CD4-positive, alpha-beta memory T cell (primary cell): ENCODE results near the gene LCK. TPM values are rescaled to one million over a fixed set of nuclear protein-coding genes. Genes with fewer than 3 reads are reported as not detected.

Source experiments
- CTCF ChIA-PET: fragments of 350-600 bp; sonication (Branson Sonifier 250); formaldehyde crosslinking; loops from one replicate; lab custom pipeline; 2021; ENCODE audit warnings: inconsistent platforms; ENCODE audit not compliant: partially characterized antibody; lab: Charles Lee
- POLR2A ChIA-PET: fragments of 350-600 bp; sonication (Branson Sonifier 250); formaldehyde crosslinking; loops from one replicate; lab custom pipeline; 2021; ENCODE audit not compliant: partially characterized antibody; lab: Charles Lee
- DNase-seq, 5 donors: peaks; one replicate each; pipeline versions ENCODE4 v3.0.0 to v3.0.0-alpha.2; 2020 to 2022; ENCODE audit warnings: mixed read lengths in 1 of 5
- H3K27ac ChIP-seq: one replicate; pipeline ENCODE4 v1.7.0; 2013; ENCODE audit warnings: low read depth, low read length
- H3K27me3 ChIP-seq: 2 replicates; pipeline ENCODE4 v1.7.0; 2013; ENCODE audit warnings: mild to moderate bottlenecking, low read length, moderate library complexity; ENCODE audit not compliant: insufficient read depth
- H3K36me3 ChIP-seq: 2 replicates; pipeline ENCODE4 v1.7.0; 2013; ENCODE audit warnings: mild to moderate bottlenecking, low read length, moderate library complexity; ENCODE audit not compliant: insufficient read depth
- H3K4me1 ChIP-seq: 2 replicates; pipeline ENCODE4 v1.7.0; 2013; ENCODE audit warnings: mild to moderate bottlenecking, low read length, moderate library complexity; ENCODE audit not compliant: insufficient read depth
- H3K4me3 ChIP-seq, 2 donors: one replicate each; pipeline ENCODE4 v1.7.0; 2013; ENCODE audit warnings: low read length in 2 of 2, mild to moderate bottlenecking in 1 of 2
- H3K9me3 ChIP-seq, 2 donors: one replicate each; pipeline ENCODE4 v1.7.0; 2013; ENCODE audit warnings: low read length in 2 of 2, control low read depth in 1 of 2; ENCODE audit not compliant: control insufficient read depth in 1 of 2
- H3K27ac Mint-ChIP-seq, 7 donors: one replicate each; pipeline ENCODE4 v1.8.0; 2020 to 2021; ENCODE audit warnings: mixed read lengths in 7 of 7, mild to moderate bottlenecking in 6 of 7, inconsistent platforms in 3 of 7, moderate library complexity in 3 of 7
- H3K27me3 Mint-ChIP-seq, 2 donors: one replicate each; pipeline ENCODE4 v1.8.0; 2020 to 2021; ENCODE audit warnings: mixed read lengths in 2 of 2
- H3K36me3 Mint-ChIP-seq, 2 donors: one replicate each; pipeline ENCODE4 v1.8.0; 2020 to 2021; ENCODE audit warnings: mixed read lengths in 2 of 2, inconsistent platforms in 1 of 2, mild to moderate bottlenecking in 1 of 2
- H3K4me1 Mint-ChIP-seq, 4 donors: one replicate each; pipeline ENCODE4 v1.8.0; 2020 to 2021; ENCODE audit warnings: mixed read lengths in 4 of 4, mild to moderate bottlenecking in 1 of 4
- H3K4me3 Mint-ChIP-seq, 8 donors: one replicate each; pipeline ENCODE4 v1.8.0; 2020 to 2021; ENCODE audit warnings: mixed read lengths in 8 of 8, mild to moderate bottlenecking in 7 of 8, moderate library complexity in 6 of 8, inconsistent platforms in 3 of 8
- H3K9me3 Mint-ChIP-seq, 8 donors: one replicate each; pipeline ENCODE4 v1.8.0; 2020 to 2021; ENCODE audit warnings: mixed read lengths in 8 of 8, mild to moderate bottlenecking in 5 of 8, inconsistent platforms in 3 of 8, moderate library complexity in 1 of 8
- intact Hi-C: fragments of 100-400 bp; cut with micrococcal nuclease; formaldehyde crosslinking; loops from one replicate; pipeline ENCODE4 v1.15.1; 2023
- polyA plus RNA-seq, 2 donors: library from polyadenylated mRNA; unstranded; fragments of 300-500 nt; fragmentation: Illumina TruSeq; gene quantifications; one replicate each; pipeline ENCODE4 v1.2.3, GENCODE V29; 2021
- total RNA-seq, 2 experiments: library from RNA; stranded (reverse); gene quantifications; one replicate each; pipeline ENCODE4 v1.2.3, GENCODE V29; 2021

LCK gene
- total and polyA plus RNA-seq, 4 experiments from 2014 or later = 431 to 1,233 (median 608) TPM

GRCh38 chr1:32215629-32216480 lies 35.2 kb upstream of the LCK start:
- H3K36me3 ChIP-seq = peaks cover 4% of the 10 kb centered on the region
- H3K4me3 ChIP-seq = no peak overlapping the region
- no peaks in the 10 kb centered on the region for H3K27me3 Mint-ChIP-seq
- peak; percentile 45 to 65 (median 56) for DNase-seq
- ChIA-PET CTCF (interaction anchor here (0.6 to 5.8 kb wide), 60 partner anchors 8 to 204 kb away, joined by 3 to 87 read pairs (median 8); partner anchors contain the start of genes BSDC1, CCDC28B, FAM167B and HDAC1), POLR2A (interaction anchor here (0.5 to 4.1 kb wide), 25 partner anchors 10 to 178 kb away, joined by 3 to 29 read pairs (median 4); partner anchors contain the start of genes BSDC1, CCDC28B, HDAC1 and IQCC)
- H3K9me3 ChIP-seq = no peaks in the 10 kb centered on the region
- H3K4me1 ChIP-seq = peaks cover 17% of the 10 kb centered on the region
- intact Hi-C loops = loop anchor here (1.0 to 2.0 kb wide), 4 partner anchors 75 to 198 kb away; no protein-coding TSS in a partner anchor
- H3K27me3 ChIP-seq = no peaks in the 10 kb centered on the region
- no peak overlapping the region for H3K27ac ChIP-seq
- H3K36me3 Mint-ChIP-seq = peaks cover 4 to 25% of the 10 kb centered on the region in 2 donors
- H3K4me1 Mint-ChIP-seq = peaks cover 13 to 37% (median 25%) of the 10 kb centered on the region in 4 donors
- no peaks in the 10 kb centered on the region for H3K9me3 Mint-ChIP-seq
- H3K27ac Mint-ChIP-seq = peak overlapping the region; percentile 38 to 90 (median 72)
- peak overlapping the region in 3 of 8 donors; percentile 21 to 66 (median 58) for H3K4me3 Mint-ChIP-seq

- no peak overlapping the region for H3K27ac ChIP-seq
- DNase-seq = no peak
- peaks cover 18 to 44% (median 30%) of the 10 kb centered on the region in 4 donors for H3K4me1 Mint-ChIP-seq
- H3K27ac Mint-ChIP-seq = peak overlapping the region in 5 of 7 donors; percentile 61 to 90 (median 72)
- CTCF ChIA-PET = interaction anchor here (0.6 to 5.8 kb wide), 45 partner anchors 10 to 204 kb away, joined by 3 to 87 read pairs (median 10); partner anchors contain the start of genes BSDC1, CCDC28B, FAM167B and HDAC1
- H3K27me3 Mint-ChIP-seq = no peaks in the 10 kb centered on the region
- peak overlapping the region in 3 of 8 donors; percentile 29 to 66 (median 45) for H3K4me3 Mint-ChIP-seq
- H3K4me3 ChIP-seq = no peak overlapping the region
- POLR2A ChIA-PET = interaction anchor here (0.5 to 4.1 kb wide), 16 partner anchors 11 to 156 kb away, joined by 3 to 29 read pairs (median 8); partner anchors contain the start of genes CCDC28B, HDAC1, IQCC and MARCKSL1
- H3K36me3 Mint-ChIP-seq = peaks cover 4 to 26% of the 10 kb centered on the region in 2 donors
- intact Hi-C loops = no loop called here
- peaks cover 24% of the 10 kb centered on the region for H3K4me1 ChIP-seq
- H3K27me3 ChIP-seq = no peaks in the 10 kb centered on the region
- peaks cover 4% of the 10 kb centered on the region for H3K36me3 ChIP-seq
- no peaks in the 10 kb centered on the region for H3K9me3 Mint-ChIP-seq
- no peaks in the 10 kb centered on the region for H3K9me3 ChIP-seq
Measured at GRCh38 chr1:32216566-32216965, 34.5 kb upstream of the LCK start.

DNA sequence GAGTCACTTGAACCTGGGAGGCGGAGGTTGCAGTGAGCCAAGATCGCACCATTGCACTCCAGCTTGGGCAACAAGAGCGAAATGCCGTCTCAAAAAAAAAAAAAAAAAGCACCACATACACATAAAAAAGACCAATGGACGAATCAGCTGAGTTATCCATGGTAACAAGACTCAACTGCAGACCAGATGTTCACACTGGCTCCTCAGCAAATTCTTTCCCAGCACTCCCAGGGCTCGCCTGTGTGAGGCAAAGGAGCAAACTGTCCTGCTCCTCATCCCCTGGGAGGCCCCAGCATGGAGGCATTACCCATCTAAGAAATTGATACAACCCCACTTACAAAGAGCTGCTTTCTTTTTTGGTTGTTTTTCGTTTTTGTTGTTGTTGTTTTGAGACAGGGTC lies 32.0 kb upstream of the LCK start:
- intact Hi-C loops = no loop called here
- Mint-ChIP-seq H3K27me3 (no peaks in the 10 kb centered on the region), H3K9me3 (peaks cover 0 to 2% (median 0%) of the 10 kb centered on the region in 8 donors), H3K36me3 (peaks cover 7 to 44% of the 10 kb centered on the region in 2 donors), H3K4me3 (no peak overlapping the region), H3K4me1 (peaks cover 20 to 69% (median 46%) of the 10 kb centered on the region in 4 donors), H3K27ac (peak overlapping the region in 3 of 7 donors; percentile 13 to 53 (median 42))
- Histone ChIP-seq H3K9me3 (no peaks in the 10 kb centered on the region), H3K27ac (no peak overlapping the region), H3K4me1 (peaks cover 40% of the 10 kb centered on the region), H3K27me3 (no peaks in the 10 kb centered on the region), H3K4me3 (no peak overlapping the region), H3K36me3 (peaks cover 9% of the 10 kb centered on the region)
- DNase-seq = no peak
- POLR2A ChIA-PET = interaction anchor here (1.2 kb wide), 1 partner anchor 117 kb away, joined by 4 read pairs; the partner anchor contains the start of gene MARCKSL1
- CTCF ChIA-PET = interaction anchor here (0.7 to 2.6 kb wide), 7 partner anchors 21 to 154 kb away, joined by 3 to 7 read pairs (median 3); partner anchors contain the start of gene KPNA6

- peak overlapping the region; percentile 95 to 99 (median 97) for H3K4me3 Mint-ChIP-seq
- H3K36me3 Mint-ChIP-seq = peaks cover 12 to 46% of the 10 kb centered on the region in 2 donors
- H3K27me3 ChIP-seq = no peaks in the 10 kb centered on the region
- H3K36me3 ChIP-seq = peaks cover 14% of the 10 kb centered on the region
- ChIA-PET CTCF (interaction anchor here (0.5 to 2.6 kb wide), 3 partner anchors 11 to 152 kb away, joined by 3 to 7 read pairs (median 5); no protein-coding TSS in a partner anchor), POLR2A (interaction anchor here (0.7 to 4.1 kb wide), 10 partner anchors 11 to 120 kb away, joined by 3 to 24 read pairs (median 3); partner anchors contain the start of genes CCDC28B, HDAC1 and MARCKSL1)
- H3K4me1 Mint-ChIP-seq = peaks cover 24 to 69% (median 44%) of the 10 kb centered on the region in 4 donors
- H3K4me3 ChIP-seq = peak overlapping the region in 1 of 2 donors; percentile 97
- peaks cover 0 to 3% (median 0%) of the 10 kb centered on the region in 8 donors for H3K9me3 Mint-ChIP-seq
- no peaks in the 10 kb centered on the region for H3K27me3 Mint-ChIP-seq
- intact Hi-C loops = no loop called here
- no peaks in the 10 kb centered on the region for H3K9me3 ChIP-seq
- peak overlapping the region; percentile 99 for H3K27ac ChIP-seq
- H3K4me1 ChIP-seq = peaks cover 37% of the 10 kb centered on the region
- no peak for DNase-seq
- peak overlapping the region; percentile 99 to 100 (median 99) for H3K27ac Mint-ChIP-seq
Measured at GRCh38 chr1:32220746-32221580, 30.1 kb upstream of the LCK start.

DNA sequence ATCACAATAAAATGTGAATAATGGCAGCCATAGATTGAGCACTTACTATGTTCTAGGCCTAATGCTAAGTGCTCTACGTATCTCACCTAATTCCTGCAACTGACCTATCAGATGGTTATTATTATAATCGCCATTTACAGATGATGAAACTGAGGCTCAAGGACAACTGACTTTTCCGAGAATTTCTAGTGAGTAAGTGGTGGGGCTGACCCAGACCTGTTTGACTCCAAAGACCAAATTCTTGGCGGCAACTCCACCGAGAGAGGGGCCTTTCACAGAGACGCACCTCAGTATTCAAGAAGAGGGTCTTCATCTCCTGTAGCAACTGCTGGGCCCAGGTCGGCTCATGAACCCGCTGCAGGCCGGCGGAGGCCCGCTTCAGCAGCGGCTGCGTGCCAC lies 29.5 kb upstream of the LCK start:
- Mint-ChIP-seq H3K27ac (peak overlapping the region; percentile 99 to 100 (median 99)), H3K9me3 (peaks cover 0 to 3% (median 0%) of the 10 kb centered on the region in 8 donors), H3K27me3 (no peaks in the 10 kb centered on the region), H3K36me3 (peaks cover 12 to 46% of the 10 kb centered on the region in 2 donors), H3K4me3 (peak overlapping the region; percentile 95 to 99 (median 97)), H3K4me1 (peaks cover 23 to 62% (median 38%) of the 10 kb centered on the region in 4 donors)
- peak overlapping the region; percentile 99 for H3K27ac ChIP-seq
- CTCF ChIA-PET = no interaction called here
- DNase-seq = no peak
- intact Hi-C loops = no loop called here
- POLR2A ChIA-PET = interaction anchor here (1.0 to 4.1 kb wide), 7 partner anchors 19 to 119 kb away, joined by 3 to 24 read pairs (median 4); partner anchors contain the start of genes HDAC1 and MARCKSL1
- no peaks in the 10 kb centered on the region for H3K27me3 ChIP-seq
- peaks cover 31% of the 10 kb centered on the region for H3K4me1 ChIP-seq
- H3K4me3 ChIP-seq = peak overlapping the region; percentile 96 to 97
- peaks cover 18% of the 10 kb centered on the region for H3K36me3 ChIP-seq
- H3K9me3 ChIP-seq = no peaks in the 10 kb centered on the region
